Activated T-cell treated with anti-CD3 and anti-CD28 coated beads, Interleukin-2, amount 50 U/mL, for 72 hours (primary cell): Measurements from ENCODE around the gene CNBP. TPM values are rescaled to one million over a fixed set of nuclear protein-coding genes. Genes with fewer than 3 reads are reported as not detected.
A peak's percentile ranks its signal among the peaks of the same experiment; 100 is the strongest.
"Not testable (repeated sequence)": the region's sequence is repeated elsewhere in the genome, so short reads cannot be mapped to it uniquely, and the experiment has no call there.

Source experiments
- ATAC-seq, 2 donors: fragments of 150-1000 bp; cut with Tn5 transposase; replicated peaks in 1 of 2; 2 replicates each; pipeline ENCODE4 v1.10.0; 2021; ENCODE audit warnings: moderate library complexity in 2 of 2, mild to moderate bottlenecking in 1 of 2
- DNase-seq, 2 donors: peaks; one replicate each; pipeline ENCODE4 v3.0.0; 2021 to 2022; ENCODE audit warnings: mixed read lengths in 1 of 2
- H3K27ac Mint-ChIP-seq: one replicate; pipeline ENCODE4 v1.8.0; 2022; ENCODE audit warnings: mild to moderate bottlenecking, moderate library complexity, mixed read lengths
- H3K27me3 Mint-ChIP-seq: one replicate; pipeline ENCODE4 v1.8.0; 2022; ENCODE audit warnings: low read depth, mixed read lengths
- H3K36me3 Mint-ChIP-seq, 2 donors: one replicate each; pipeline ENCODE4 v1.8.0; 2022; ENCODE audit warnings: mixed read lengths in 2 of 2, mild to moderate bottlenecking in 1 of 2; ENCODE audit not compliant: insufficient read depth in 2 of 2
- H3K4me1 Mint-ChIP-seq: one replicate; pipeline ENCODE4 v1.8.0; 2022; ENCODE audit warnings: low read depth, mixed read lengths
- H3K4me3 Mint-ChIP-seq, 2 donors: one replicate each; pipeline ENCODE4 v1.8.0; 2022; ENCODE audit warnings: mild to moderate bottlenecking in 2 of 2, mixed read lengths in 2 of 2, moderate library complexity in 2 of 2
- H3K9me3 Mint-ChIP-seq, 2 donors: one replicate each; pipeline ENCODE4 v1.8.0; 2022; ENCODE audit warnings: mixed read lengths in 2 of 2
- total RNA-seq, 2 donors: library from RNA; stranded (reverse); gene quantifications; one replicate each; pipeline ENCODE4 v1.2.3, GENCODE V29; 2022

The CNBP gene
- total RNA-seq, 2 donors from 2014 or later, result 450 to 480 TPM

DNA sequence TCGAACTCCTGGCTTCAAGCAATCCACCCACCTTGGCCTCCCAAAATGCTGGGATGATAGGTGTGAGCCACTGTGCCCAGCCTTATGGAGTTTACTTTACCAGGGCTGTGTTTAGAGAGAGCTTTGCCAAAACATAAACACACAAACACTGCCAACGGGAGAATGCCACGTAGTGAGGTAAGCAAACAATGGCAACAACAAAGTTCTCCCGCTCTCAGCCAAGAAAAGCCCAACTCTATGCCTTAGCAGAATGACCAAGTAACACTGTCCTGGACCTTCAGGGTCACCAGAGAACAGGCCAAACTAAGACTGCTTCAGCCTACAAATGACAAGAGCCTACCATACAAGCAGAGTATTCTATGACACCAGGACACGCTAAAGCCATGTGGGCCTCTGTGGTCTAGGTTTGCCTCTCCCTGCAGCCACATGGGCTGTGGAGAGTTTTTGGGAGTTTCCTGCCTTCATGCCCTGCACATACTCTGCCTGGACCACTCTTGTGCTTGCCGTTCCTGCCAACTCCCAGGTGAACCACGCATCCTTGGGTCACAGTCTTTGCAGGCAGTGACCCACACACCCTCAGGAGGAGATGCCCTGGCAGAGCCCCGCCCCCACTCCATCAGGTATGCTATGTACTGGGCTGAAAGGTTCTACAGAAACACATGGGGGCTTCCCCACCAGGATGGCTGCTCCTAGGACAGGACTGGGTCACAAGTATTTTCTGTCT lies 21.6 kb upstream of the CNBP start:
- ATAC-seq (no peak), DNase-seq (no peak)
- Mint-ChIP-seq H3K4me1 (no peaks in the 10 kb centered on the region), H3K27me3 (peaks cover 9% of the 10 kb centered on the region), H3K27ac (no peak overlapping the region), H3K9me3 (no peaks in the 10 kb centered on the region), H3K4me3 (no peak overlapping the region), H3K36me3 (no peaks in the 10 kb centered on the region)

DNA sequence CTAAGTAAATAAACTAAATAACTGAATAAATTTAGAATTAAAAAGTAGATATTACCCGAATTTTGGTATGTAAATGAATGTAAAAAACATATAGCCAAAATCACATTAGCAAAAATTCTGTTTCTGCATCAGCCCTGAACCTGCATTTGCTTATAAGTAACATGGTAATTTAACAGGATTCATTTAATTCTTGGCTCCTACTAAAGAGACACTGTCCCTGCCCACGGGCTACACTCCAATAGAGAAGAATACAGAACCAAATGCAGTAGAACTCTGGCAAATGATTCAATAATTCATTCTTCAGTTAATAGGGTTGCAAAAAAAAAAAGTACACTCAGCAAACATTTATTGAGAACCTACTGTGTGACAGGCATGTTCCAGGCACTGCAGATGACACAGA lies 20.8 kb upstream of the CNBP start:
- ATAC-seq, result no peak
- no peak overlapping the region for H3K4me3 Mint-ChIP-seq
- no peaks in the 10 kb centered on the region for H3K4me1 Mint-ChIP-seq
- H3K9me3 Mint-ChIP-seq, result no peaks in the 10 kb centered on the region
- H3K27me3 Mint-ChIP-seq, result peaks cover under 1% of the 10 kb centered on the region
- DNase-seq, result no peak
- no peaks in the 10 kb centered on the region for H3K36me3 Mint-ChIP-seq
- no peak overlapping the region for H3K27ac Mint-ChIP-seq

DNA sequence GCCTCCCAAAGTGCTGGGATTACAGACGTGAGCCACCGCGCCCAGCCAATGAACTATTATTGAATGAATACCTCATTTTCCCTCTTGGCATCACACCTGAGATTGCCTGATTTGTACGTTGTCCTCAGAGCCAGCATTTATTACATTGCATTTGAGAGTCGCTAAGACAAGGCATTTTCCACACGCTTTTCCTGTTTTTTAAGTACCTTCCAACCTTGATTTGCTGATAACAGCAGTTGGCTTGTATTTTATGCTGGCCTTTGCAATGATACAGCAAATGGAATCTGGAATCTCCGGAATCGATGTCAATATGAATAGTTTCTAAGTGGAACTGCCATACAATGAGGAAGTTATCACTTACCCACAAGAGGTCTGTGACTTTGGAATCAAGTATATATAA lies 15.7 kb upstream of the CNBP start:
- H3K9me3 Mint-ChIP-seq, result no peaks in the 10 kb centered on the region
- H3K27me3 Mint-ChIP-seq, result no peaks in the 10 kb centered on the region
- peaks cover 11% of the 10 kb centered on the region for H3K4me1 Mint-ChIP-seq

DNA sequence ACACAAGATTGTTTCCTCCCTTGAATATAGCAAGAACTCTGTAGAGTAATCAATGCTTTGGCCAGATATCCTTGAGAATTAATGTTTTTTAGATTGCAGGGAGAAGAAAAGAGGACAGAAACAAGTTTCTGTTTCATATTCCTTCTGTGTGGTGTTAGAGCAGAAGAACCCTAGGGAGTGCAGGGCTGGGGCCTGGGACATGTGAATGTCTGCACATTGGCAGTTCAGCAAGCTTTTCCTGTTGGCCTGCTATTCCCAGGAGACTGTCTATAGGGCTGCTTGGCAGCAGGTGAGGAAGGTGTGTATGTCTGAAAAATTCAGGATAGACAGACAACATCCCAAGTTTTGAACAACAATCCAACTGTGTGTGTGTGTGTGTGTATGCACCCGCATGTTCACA lies 13.6 kb upstream of the CNBP start:
- Mint-ChIP-seq H3K4me1 (peaks cover 11% of the 10 kb centered on the region), H3K27me3 (no peaks in the 10 kb centered on the region), H3K27ac (no peak overlapping the region), H3K4me3 (no peak overlapping the region), H3K36me3 (no peaks in the 10 kb centered on the region), H3K9me3 (no peaks in the 10 kb centered on the region)
- ATAC-seq, result no peak
- DNase-seq, result no peak

More for the DNA sequence above, 15.7 kb upstream of the CNBP start:
- H3K27ac Mint-ChIP-seq, result no peak overlapping the region
- no peak overlapping the region for H3K4me3 Mint-ChIP-seq
- ATAC-seq, result no peak
- no peak for DNase-seq
- no peaks in the 10 kb centered on the region for H3K36me3 Mint-ChIP-seq

DNA sequence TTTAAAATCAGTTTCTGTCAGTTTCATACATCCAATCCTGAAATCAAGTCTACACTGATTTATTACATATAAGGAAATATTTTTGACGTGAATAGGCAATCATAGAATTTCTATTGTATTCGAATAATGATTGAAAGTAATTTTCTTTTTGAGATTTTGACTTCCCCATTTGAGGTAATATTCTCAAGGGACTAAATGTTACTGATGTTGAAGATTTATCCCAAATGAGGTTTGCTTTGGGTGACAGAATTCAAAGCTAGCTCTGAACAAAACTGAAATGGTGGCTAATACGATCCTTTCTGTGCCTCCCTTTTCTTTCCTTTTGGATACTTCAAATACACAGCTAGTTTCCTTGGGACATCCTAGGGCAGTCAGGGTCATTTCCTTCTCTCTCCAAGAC lies 12.9 kb upstream of the CNBP start:
- H3K9me3 Mint-ChIP-seq, result no peaks in the 10 kb centered on the region
- ATAC-seq, result no peak
- H3K4me3 Mint-ChIP-seq, result no peak overlapping the region
- no peak overlapping the region for H3K27ac Mint-ChIP-seq
- H3K4me1 Mint-ChIP-seq, result peaks cover 11% of the 10 kb centered on the region
- DNase-seq, result no peak
- no peaks in the 10 kb centered on the region for H3K27me3 Mint-ChIP-seq
- no peaks in the 10 kb centered on the region for H3K36me3 Mint-ChIP-seq

DNA sequence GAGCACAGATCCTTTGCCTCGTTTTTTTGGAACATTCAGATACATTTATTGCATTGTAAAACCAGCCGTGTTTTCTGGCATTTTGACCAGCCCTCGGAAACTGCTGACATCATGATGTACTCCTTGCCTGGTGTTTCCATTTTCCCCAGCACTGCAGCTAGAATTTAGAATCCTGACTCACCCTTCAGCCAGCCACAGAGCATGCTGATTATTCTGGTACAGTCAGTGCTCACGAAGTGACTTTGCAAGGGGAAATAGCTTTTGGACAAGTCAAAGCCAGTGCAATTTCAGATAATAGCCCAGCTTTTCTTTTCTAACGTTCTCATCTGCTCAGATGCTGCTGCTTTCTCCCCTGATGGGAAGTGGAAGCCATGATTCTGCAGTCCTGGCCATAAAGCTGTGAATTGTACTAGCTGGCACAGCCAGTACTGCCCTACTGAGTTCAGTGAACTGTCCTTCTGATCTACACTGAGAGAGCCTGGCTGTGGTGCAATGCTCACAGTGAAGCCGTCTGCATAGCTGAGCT lies 12.1 kb upstream of the CNBP start:
- ATAC-seq (peak; percentile 60 to 85), DNase-seq (no peak)
- Mint-ChIP-seq H3K9me3 (no peaks in the 10 kb centered on the region), H3K4me1 (peaks cover 11% of the 10 kb centered on the region), H3K4me3 (no peak overlapping the region), H3K36me3 (no peaks in the 10 kb centered on the region), H3K27me3 (no peaks in the 10 kb centered on the region), H3K27ac (no peak overlapping the region)

DNA sequence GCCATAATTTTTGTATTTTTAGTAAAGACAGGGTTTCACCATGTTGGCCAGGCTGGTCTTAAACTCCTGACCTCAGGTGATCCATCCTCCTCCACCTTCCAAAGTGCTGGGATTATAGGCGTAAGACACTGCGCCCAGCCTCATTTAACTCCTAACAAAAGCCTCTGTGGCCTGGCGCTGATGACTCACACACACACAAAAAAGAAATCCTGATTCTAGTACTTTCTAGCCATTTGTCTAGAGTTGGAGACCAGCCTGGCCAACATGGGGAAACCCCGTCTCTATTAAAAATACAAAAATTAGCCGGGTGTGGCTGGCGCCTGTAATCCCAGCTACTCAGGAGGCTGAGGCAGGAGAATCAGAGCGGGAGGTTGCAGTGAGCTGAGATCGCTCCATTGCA lies 6.1 kb upstream of the CNBP start:
- H3K4me1 Mint-ChIP-seq, result peaks cover 23% of the 10 kb centered on the region

DNA sequence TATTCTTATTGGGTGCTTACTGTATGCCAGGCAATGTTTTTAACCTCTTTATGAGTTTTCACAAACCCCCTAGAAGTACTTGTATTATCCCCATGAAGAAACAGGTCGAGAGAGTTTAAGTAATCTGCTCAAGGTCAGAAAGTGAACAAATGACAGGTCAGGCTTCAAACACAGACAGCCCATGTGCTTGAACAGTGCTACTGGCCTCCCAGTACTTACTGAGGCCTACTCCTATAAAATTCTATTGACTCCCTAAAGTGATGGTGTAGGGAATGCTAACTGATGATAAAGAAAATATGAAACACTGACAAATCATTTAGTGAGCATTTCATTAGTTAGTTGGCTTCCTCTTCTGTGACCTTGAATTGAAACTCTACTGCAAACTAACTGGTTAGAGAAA lies 4.2 kb upstream of the CNBP start:
- Mint-ChIP-seq H3K27ac (no peak overlapping the region), H3K36me3 (peaks cover under 1 to 4% of the 10 kb centered on the region in 2 donors), H3K9me3 (no peaks in the 10 kb centered on the region), H3K4me1 (peaks cover 28% of the 10 kb centered on the region), H3K4me3 (no peak overlapping the region), H3K27me3 (no peaks in the 10 kb centered on the region)
- DNase-seq (no peak), ATAC-seq (no peak)

More for the DNA sequence above, 6.1 kb upstream of the CNBP start:
- H3K9me3 Mint-ChIP-seq, DNase-seq, ATAC-seq, H3K27ac Mint-ChIP-seq, H3K4me3 Mint-ChIP-seq, H3K36me3 Mint-ChIP-seq, H3K27me3 Mint-ChIP-seq: not testable (repeated sequence)

DNA sequence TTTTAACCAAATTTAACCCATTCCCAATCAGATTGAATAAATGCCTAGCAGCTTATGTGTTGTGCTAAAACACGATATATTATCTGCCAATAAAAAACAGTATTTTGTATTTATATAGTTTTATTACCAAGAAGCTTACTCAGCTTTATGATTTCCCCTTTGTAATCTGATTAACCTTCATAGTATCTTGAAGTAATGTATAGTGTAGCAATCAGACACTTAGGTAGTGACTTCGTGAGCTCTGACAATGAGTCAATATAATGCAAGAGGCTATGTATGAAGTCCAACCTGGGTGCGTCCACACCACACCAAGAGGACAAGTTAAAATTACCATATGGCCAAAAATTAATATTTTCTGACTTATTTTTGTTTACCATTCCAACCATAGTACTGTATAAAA lies 2.1 kb upstream of the CNBP start:
- Mint-ChIP-seq H3K9me3 (no peaks in the 10 kb centered on the region), H3K27ac (peak overlapping the region; percentile 21), H3K4me1 (peaks cover 44% of the 10 kb centered on the region), H3K36me3 (peaks cover 7 to 19% of the 10 kb centered on the region in 2 donors), H3K4me3 (peak overlapping the region; percentile 31 to 74), H3K27me3 (no peaks in the 10 kb centered on the region)
- ATAC-seq, result no peak
- no peak for DNase-seq

DNA sequence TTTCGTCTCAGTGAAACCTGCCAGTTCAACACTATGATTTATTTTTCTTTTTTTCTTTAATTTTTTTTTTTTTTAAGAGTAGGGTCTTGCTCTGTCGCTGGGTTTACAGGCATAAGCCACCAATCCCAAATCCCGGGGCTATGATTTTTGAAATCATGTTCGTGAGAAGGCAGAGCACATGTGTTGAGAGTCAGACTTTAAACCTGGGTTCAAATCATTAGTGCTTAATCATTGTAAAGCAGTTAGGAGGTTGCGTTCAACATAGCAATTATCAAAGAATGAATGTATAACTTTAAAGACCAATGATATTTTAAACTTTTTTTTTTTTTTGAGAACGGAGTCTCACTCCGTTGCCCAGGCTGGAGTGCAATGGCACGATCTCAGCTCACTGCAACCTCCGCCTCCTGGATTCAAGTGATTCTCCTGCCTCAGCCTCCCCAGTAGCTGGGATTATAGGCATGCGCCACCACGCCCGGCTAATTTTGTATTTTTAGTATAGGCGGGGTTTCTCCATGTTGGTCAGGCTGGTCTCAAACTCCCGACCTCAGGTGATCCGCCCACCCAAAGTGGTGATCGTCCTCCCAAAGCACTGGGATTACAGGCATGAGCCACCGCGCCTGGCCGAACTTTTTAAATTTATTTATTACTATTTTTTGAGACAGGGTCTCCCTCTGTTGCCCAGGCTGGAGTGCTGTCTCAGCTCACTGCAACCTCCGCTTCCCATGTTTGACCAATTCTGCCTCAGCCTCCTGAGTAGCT lies 1.3 kb upstream of the CNBP start:
- Mint-ChIP-seq H3K27ac (peak overlapping the region; percentile 85), H3K36me3 (peaks cover 10 to 25% of the 10 kb centered on the region in 2 donors), H3K4me3 (peak overlapping the region; percentile 58 to 97), H3K4me1 (peaks cover 52% of the 10 kb centered on the region)
- not testable (repeated sequence) for H3K9me3 Mint-ChIP-seq, H3K27me3 Mint-ChIP-seq, DNase-seq, ATAC-seq

DNA sequence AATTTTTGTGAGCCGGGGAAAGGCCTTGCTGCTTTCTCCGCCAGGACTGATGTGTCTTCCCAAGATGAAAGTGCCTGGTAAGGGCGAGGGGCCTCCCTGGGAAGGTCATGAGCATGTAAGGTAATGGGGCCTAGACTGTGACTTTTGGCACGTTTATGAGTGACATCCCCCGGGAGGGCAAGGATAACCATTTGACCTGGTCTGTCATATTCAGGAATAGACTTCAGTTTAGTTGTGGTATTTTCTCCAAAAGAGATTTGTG lies 631 bp upstream of the CNBP start:
- H3K27me3 Mint-ChIP-seq, result no peaks in the 10 kb centered on the region
- H3K4me1 Mint-ChIP-seq, result peaks cover 58% of the 10 kb centered on the region
- no peak for ATAC-seq
- peak in 1 of 2 donors; percentile 26 for DNase-seq
- H3K36me3 Mint-ChIP-seq, result peaks cover 12 to 28% of the 10 kb centered on the region in 2 donors
- H3K27ac Mint-ChIP-seq, result peak overlapping the region; percentile 85
- no peaks in the 10 kb centered on the region for H3K9me3 Mint-ChIP-seq
- peak overlapping the region; percentile 96 to 97 for H3K4me3 Mint-ChIP-seq

DNA sequence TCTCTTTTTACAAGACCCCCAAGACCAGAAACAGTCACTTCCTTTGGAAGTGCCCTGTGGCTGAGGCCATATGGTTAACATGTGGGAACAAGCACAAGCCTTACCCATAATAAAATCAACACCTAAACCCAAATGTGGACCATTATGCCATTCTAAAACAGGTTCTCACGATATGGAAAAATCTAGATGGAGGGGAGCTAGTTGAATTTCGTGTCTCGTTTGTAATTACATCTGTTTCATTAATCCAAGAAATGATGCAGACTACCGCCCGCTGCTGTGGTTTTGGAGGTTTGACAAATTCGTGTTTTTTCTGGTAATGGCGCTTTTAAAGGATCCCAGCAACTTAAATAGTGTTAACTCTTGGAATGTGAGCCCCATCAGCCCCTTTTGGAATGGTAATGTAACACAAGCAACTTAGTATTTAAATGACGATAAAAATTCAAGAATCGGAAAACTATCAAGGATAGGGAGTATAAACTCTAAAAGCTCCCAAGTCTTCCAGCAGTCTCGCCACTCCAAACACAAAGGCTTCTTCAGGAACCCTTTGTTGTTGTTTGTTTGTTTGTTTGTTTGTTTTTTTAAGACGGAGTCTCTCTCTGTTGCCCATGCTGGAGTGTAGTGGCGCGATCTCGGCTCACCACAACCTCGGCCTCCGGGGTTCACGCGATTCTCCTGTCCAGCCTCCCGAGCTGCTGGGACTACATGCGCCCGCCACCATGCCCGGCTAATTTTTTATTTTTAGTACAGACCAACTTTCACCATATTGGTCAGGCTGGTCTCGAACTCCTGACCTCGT lies 1.1 kb downstream of the CNBP start:
- peaks cover 14 to 39% of the 10 kb centered on the region in 2 donors for H3K36me3 Mint-ChIP-seq
- no peaks in the 10 kb centered on the region for H3K27me3 Mint-ChIP-seq
- H3K27ac Mint-ChIP-seq, result peak overlapping the region; percentile 95
- peaks cover 70% of the 10 kb centered on the region for H3K4me1 Mint-ChIP-seq
- no peaks in the 10 kb centered on the region for H3K9me3 Mint-ChIP-seq
- H3K4me3 Mint-ChIP-seq, result peak overlapping the region; percentile 96 to 97
- no peak for ATAC-seq
- DNase-seq, result peak in 1 of 2 donors; percentile 31

DNA sequence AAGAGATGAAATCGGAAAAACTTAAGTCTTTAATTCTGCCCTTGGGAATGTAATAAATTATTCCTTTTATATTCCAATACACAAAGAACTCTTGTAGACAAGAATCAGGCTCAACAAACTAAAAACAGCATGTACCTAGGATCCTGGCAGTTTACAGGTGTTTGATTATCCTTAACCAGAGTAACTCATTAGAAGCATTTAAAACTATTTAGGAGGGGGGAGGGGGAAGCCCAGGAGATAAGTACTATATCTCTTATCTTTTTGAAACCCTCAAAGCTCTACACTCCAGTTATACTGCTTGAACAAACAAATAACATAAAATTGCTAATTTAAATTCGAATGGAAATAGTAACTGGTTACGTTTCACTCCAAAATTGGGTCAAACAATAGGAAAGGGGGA lies 1.9 kb downstream of the CNBP start:
- H3K4me3 Mint-ChIP-seq, result peak overlapping the region; percentile 96 to 97
- DNase-seq, result no peak
- peaks cover 76% of the 10 kb centered on the region for H3K4me1 Mint-ChIP-seq
- peak overlapping the region; percentile 95 for H3K27ac Mint-ChIP-seq
- no peaks in the 10 kb centered on the region for H3K9me3 Mint-ChIP-seq
- H3K36me3 Mint-ChIP-seq, result peaks cover 15 to 44% of the 10 kb centered on the region in 2 donors
- no peaks in the 10 kb centered on the region for H3K27me3 Mint-ChIP-seq
- no peak for ATAC-seq
